Smooth muscle cell (in vitro differentiated cells): Measurements from ENCODE around the gene LHX5. TPM values are rescaled to one million over a fixed set of nuclear protein-coding genes. Genes with fewer than 3 reads are reported as not detected.
"Not testable (repeated sequence)": the region's sequence is repeated elsewhere in the genome, so short reads cannot be mapped to it uniquely, and the experiment has no call there.

Source experiments
- DNase-seq: peaks from one replicate; lab custom pipeline; 2025; ENCODE audit not compliant: unreplicated experiment; lab: John Stamatoyannopoulos, UW
- H2AFZ ChIP-seq: fragments of 200-600 bp; sonication (generic); 2 replicates; pipeline ENCODE4 v1.6.0; 2016; ENCODE audit warnings: antibody characterized with exemption, low read depth, mild to moderate bottlenecking
- H3F3A ChIP-seq: fragments of 200-600 bp; sonication (generic); 2 replicates; pipeline ENCODE4 v1.6.0; 2017; ENCODE audit warnings: antibody characterized with exemption, low read depth
- H3K27ac ChIP-seq: fragments of 200-600 bp; sonication (generic); 2 replicates; pipeline ENCODE4 v1.5.1; 2016; ENCODE audit warnings: low read depth, mild to moderate bottlenecking
- H3K27me3 ChIP-seq: fragments of 200-600 bp; sonication (generic); 2 replicates; pipeline ENCODE4 v1.6.1; 2016; ENCODE audit warnings: low read depth, mild to moderate bottlenecking
- H3K36me3 ChIP-seq: fragments of 200-600 bp; sonication (generic); 2 replicates; pipeline ENCODE4 v1.5.1; 2016; ENCODE audit warnings: low read depth
- H3K4me1 ChIP-seq: fragments of 200-600 bp; sonication (generic); 2 replicates; pipeline ENCODE4 v1.5.1; 2016; ENCODE audit warnings: low read depth
- H3K4me2 ChIP-seq: fragments of 200-600 bp; sonication (generic); 2 replicates; pipeline ENCODE4 v1.6.0; 2016; ENCODE audit warnings: mild to moderate bottlenecking
- H3K4me3 ChIP-seq: fragments of 200-600 bp; sonication (generic); 2 replicates; pipeline ENCODE4 v1.5.1; 2016; ENCODE audit warnings: mild to moderate bottlenecking
- H3K79me2 ChIP-seq: fragments of 200-600 bp; sonication (generic); 2 replicates; pipeline ENCODE4 v1.6.0; 2016; ENCODE audit warnings: low read depth, mild to moderate bottlenecking
- H3K9ac ChIP-seq: fragments of 200-600 bp; sonication (generic); 2 replicates; pipeline ENCODE4 v1.6.0; 2016; ENCODE audit warnings: low read depth
- H3K9me3 ChIP-seq: fragments of 200-600 bp; sonication (generic); replicated peaks from 2 replicates; pipeline ENCODE4 v1.5.1; 2016; ENCODE audit warnings: low read depth
- H4K20me1 ChIP-seq: fragments of 200-600 bp; sonication (generic); 2 replicates; pipeline ENCODE4 v1.6.0; 2016; ENCODE audit warnings: low read depth
- WGBS: methylation state at CpG from one replicate; pipeline ENCODE4 v1.1.7; 2016; ENCODE audit warnings: low lambda C conversion rate; 5-methylcytosine and 5-hydroxymethylcytosine counted together
- polyA plus RNA-seq: library from polyadenylated mRNA; unstranded; fragments of >200 nt; fragmentation: Nextera tagmentation; extraction: Ambion mirVana; gene quantifications from 2 replicates; pipeline ENCODE4 v1.2.1, GENCODE V29; 2016
- total RNA-seq: library from RNA; depleted of rRNA; stranded (reverse); fragments of >200 nt; gene quantifications from 2 replicates; pipeline ENCODE4 v1.2.3, GENCODE V29; 2014
- TF ChIP-seq, protein P1 (sequence below): fragments of 200-600 bp; sonication (generic); IDR thresholded peaks from 2 replicates; pipeline ENCODE4 v1.5.1; 2017; ENCODE audit warnings: borderline replicate concordance, mild to moderate bottlenecking, antibody characterized with exemption; ENCODE audit not compliant: insufficient read depth, poor library complexity, severe bottlenecking

Gene LHX5
- total and polyA plus RNA-seq, 2 experiments from 2014 or later: not detected

DNA sequence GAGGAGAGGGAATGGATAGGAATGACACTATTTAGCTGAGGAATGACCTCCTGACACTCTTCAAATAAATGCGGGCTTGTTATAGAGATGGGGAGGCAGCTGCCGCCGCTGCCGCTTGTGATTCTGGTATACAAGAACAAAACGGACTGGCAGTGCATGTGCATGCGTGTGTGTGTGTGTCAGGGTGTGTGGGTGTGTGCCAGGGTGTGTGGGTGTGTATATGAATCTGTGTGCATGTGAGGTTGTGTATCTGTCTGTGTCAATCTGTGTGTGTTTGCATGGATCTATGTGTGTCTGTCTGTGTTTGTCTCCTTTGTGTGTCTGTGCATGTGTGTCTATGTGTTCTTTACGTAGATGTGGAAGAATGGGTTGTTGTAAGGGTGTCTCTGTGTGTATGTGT is 26.0 kb upstream of the LHX5 start:
- 84% methylated on average over 7 of the region's 7 CpGs for WGBS

DNA sequence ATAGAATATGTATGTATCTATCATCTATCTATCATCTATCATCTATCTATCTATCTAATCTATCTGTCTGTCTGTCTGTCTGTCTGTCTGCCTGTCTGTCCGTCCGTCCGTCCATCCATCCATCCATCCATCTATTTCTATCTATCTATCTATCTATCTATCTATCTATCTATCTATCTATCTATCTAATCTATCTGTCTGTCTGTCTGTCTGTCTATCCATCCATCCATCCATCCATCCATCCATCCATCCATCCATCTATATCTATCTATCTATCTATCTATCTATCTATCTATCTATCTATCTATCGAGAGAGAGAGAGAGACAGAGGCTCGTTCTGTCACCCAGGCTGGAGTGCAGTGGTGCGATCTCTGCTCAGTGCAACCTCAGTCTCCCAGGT is 24.3 kb upstream of the LHX5 start:
- 89% methylated on average over 6 of the region's 6 CpGs for WGBS
- peaks cover 41% of the 10 kb centered on the region for H3K27me3 ChIP-seq
- not testable (repeated sequence) for H3K4me2 ChIP-seq

More for the DNA sequence above, 26.0 kb upstream of the LHX5 start:
- H3K27ac ChIP-seq: no peak overlapping the region
- no peak for DNase-seq
- TF ChIP-seq, protein P1, sequence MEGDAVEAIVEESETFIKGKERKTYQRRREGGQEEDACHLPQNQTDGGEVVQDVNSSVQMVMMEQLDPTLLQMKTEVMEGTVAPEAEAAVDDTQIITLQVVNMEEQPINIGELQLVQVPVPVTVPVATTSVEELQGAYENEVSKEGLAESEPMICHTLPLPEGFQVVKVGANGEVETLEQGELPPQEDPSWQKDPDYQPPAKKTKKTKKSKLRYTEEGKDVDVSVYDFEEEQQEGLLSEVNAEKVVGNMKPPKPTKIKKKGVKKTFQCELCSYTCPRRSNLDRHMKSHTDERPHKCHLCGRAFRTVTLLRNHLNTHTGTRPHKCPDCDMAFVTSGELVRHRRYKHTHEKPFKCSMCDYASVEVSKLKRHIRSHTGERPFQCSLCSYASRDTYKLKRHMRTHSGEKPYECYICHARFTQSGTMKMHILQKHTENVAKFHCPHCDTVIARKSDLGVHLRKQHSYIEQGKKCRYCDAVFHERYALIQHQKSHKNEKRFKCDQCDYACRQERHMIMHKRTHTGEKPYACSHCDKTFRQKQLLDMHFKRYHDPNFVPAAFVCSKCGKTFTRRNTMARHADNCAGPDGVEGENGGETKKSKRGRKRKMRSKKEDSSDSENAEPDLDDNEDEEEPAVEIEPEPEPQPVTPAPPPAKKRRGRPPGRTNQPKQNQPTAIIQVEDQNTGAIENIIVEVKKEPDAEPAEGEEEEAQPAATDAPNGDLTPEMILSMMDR: no peak
- H4K20me1 ChIP-seq: no peaks in the 10 kb centered on the region
- no peaks in the 10 kb centered on the region for H3K36me3 ChIP-seq
- no peak overlapping the region for H3K4me2 ChIP-seq
- no peaks in the 10 kb centered on the region for H3F3A ChIP-seq
- no peak overlapping the region for H2AFZ ChIP-seq
- H3K9ac ChIP-seq: no peak overlapping the region
- no peaks in the 10 kb centered on the region for H3K9me3 ChIP-seq
- H3K4me3 ChIP-seq: no peak overlapping the region
- no peaks in the 10 kb centered on the region for H3K79me2 ChIP-seq
- peaks cover 54% of the 10 kb centered on the region for H3K27me3 ChIP-seq
- peaks cover 13% of the 10 kb centered on the region for H3K4me1 ChIP-seq

DNA sequence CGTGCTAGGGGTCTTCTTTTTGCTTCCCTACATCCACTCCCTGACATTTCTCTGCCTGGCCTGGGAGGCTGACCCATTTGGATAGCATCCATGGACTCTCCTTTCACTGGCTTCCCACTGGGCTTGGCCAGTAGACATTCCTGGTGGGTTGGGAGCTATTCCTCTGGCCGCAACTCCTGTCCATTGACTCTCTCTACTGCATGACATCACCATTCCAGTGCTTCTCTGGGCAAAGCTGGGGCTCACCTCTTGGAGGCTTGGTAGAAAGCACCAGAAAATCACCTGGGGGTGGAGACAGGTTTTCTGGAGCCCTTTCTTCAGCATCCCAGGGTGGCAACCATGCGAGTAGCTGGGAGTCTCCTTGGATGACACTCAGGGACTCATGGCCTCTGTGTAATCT is 16.7 kb upstream of the LHX5 start:
- Histone ChIP-seq H3K27ac (no peak overlapping the region), H3K79me2 (no peaks in the 10 kb centered on the region), H3K9me3 (no peaks in the 10 kb centered on the region), H3K4me2 (no peak overlapping the region), H3K4me3 (no peak overlapping the region), H3F3A (no peaks in the 10 kb centered on the region), H3K27me3 (peaks cover 63% of the 10 kb centered on the region), H3K4me1 (peaks cover 13% of the 10 kb centered on the region), H2AFZ (no peak overlapping the region), H4K20me1 (no peaks in the 10 kb centered on the region), H3K36me3 (no peaks in the 10 kb centered on the region), H3K9ac (no peak overlapping the region)
- TF ChIP-seq, protein P1: no peak
- 93% methylated on average over 3 of the region's 3 CpGs for WGBS
- no peak for DNase-seq

More for the DNA sequence above, 24.3 kb upstream of the LHX5 start:
- H3K4me3 ChIP-seq, H3K36me3 ChIP-seq, DNase-seq, H3K9ac ChIP-seq, H3K27ac ChIP-seq, H4K20me1 ChIP-seq, H3F3A ChIP-seq, H3K4me1 ChIP-seq, H3K79me2 ChIP-seq, H3K9me3 ChIP-seq, H2AFZ ChIP-seq: not testable (repeated sequence)

DNA sequence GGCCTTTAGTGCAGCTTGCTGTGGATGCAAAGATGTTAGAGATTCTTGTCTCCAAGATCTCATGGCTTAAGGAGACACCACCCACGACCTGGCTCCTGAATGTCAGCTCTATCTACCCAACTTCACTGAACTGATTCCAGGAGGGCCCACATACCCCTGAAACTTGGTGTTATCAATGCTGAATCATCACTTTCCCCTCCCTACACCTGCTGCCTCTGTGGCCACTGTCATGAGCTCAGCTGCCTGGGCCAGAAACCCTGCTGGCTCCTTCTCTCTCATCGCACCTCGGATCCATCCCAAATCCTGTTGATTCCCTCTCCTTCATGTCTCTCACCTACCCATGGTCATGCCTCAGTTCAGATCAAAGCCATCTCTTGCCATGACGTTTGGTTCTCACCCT is 15.1 kb upstream of the LHX5 start:
- 66% methylated on average over 4 of the region's 4 CpGs for WGBS
- Histone ChIP-seq H3K36me3 (no peaks in the 10 kb centered on the region), H3K27ac (no peak overlapping the region), H3K27me3 (peaks cover 79% of the 10 kb centered on the region), H4K20me1 (no peaks in the 10 kb centered on the region), H3K79me2 (no peaks in the 10 kb centered on the region), H3K4me2 (no peak overlapping the region), H2AFZ (no peak overlapping the region), H3K4me1 (peaks cover 22% of the 10 kb centered on the region), H3K9me3 (no peaks in the 10 kb centered on the region), H3K4me3 (no peak overlapping the region), H3F3A (no peaks in the 10 kb centered on the region), H3K9ac (no peak overlapping the region)
- TF ChIP-seq, protein P1: no peak
- no peak for DNase-seq
